NOMO-1 treated with DMSO at 0.1 percent for 48 hours (cell line): ENCODE results near the gene AHI1.

ENCODE experiments used
- DNase-seq: peaks from one replicate; lab custom pipeline; 2025; ENCODE audit not compliant: unreplicated experiment; lab: John Stamatoyannopoulos, UW

Gene AHI1

GRCh38 chr6:135304883-135305282 lies 192.7 kb downstream of the AHI1 start:
- DNase-seq: no peak

DNA sequence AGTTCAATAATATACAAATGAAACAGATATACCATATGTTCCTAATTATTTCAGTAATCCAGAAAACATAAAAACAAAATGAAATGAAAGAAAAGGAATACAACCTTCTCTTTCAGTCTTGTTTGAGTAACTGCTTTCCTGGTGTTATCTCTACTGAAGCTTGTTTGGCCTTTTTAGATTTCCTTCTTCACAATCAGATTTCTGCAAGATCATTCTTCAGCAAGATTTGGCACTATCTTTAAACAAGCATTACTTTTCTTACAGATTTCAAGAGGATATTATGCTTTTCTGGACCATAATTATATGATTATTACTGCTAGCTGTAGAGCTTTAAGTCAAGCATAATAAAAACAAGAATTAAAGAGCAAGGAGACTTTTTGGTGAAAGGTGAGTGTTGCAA lies 196.2 kb downstream of the AHI1 start:
- DNase-seq: no peak

GRCh38 chr6:135300576-135300975 lies 197.0 kb downstream of the AHI1 start:
- DNase-seq: no peak

DNA sequence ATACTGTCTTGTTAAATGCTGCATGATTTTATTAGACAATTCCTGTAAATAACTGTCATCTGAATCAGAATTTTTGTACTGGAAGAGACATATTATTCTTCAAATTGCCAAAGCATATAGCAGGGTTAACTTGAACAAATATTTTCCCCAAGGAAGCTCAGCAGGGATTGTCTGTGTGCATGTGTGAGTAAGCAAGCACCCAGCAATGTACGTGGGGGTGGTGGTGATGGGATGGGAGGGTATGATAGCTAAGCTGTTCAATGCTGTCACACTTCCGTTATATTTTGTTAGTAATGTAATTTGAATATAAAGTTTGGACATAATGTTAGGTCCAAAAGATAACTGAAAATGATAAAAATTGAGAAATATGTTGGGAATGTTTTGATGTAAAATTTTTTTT lies 198.3 kb downstream of the AHI1 start:
- no peak for DNase-seq

DNA sequence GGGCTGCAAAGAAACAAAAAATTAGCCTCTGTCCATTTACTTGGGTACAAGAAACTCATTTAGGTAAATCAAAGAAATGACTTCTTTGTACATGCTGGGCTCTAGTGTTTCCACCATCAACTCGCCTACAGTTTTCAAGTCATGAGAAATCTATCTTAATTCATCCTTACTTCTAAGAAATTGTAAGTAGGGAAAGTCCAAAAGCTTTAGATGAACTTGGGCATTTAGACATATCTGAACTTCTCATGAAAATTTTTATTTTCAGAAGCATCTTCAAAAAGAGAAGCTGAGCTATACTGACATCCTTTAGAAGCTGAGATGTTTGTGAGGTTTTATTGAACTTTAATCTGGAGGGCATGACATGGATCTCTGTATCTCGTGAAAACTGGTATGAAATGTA lies 199.1 kb downstream of the AHI1 start:
- no peak for DNase-seq

DNA sequence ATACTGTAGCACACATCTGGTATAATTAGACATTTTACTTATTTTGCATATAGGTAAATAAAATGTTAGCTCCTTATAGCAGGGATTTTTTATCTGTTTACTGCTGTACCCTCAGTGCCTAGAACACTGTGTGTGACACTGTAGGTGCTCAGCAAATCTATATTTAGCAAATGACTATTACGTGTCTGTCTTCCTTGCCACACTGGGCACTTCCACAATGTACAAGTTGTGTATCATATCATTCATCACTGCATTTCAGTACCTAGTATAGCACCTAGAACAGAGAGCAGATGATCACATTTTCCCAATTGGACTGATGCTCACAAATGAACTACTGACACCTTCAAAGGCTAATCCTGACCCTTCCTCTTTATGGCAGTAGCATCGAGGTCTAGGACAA lies 200.8 kb downstream of the AHI1 start:
- no peak for DNase-seq

DNA sequence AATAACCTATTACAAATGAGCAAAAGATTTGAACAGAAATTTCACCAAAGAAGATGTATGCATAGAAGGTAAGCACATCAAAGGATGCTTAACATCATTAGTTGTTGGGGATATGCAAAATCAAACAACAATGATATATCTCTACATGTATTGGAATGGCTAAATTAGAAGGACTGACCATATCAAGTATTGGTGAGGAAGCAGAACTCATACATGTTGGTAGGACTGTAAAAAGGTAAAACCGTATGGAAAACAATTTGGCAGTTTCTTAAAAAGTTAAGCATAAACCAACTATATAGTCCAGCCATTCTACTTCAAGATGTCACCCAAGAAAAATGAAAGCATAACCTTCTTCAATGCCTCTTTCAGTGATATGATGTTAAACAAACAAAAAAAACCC lies 202.5 kb downstream of the AHI1 start:
- DNase-seq: no peak

DNA sequence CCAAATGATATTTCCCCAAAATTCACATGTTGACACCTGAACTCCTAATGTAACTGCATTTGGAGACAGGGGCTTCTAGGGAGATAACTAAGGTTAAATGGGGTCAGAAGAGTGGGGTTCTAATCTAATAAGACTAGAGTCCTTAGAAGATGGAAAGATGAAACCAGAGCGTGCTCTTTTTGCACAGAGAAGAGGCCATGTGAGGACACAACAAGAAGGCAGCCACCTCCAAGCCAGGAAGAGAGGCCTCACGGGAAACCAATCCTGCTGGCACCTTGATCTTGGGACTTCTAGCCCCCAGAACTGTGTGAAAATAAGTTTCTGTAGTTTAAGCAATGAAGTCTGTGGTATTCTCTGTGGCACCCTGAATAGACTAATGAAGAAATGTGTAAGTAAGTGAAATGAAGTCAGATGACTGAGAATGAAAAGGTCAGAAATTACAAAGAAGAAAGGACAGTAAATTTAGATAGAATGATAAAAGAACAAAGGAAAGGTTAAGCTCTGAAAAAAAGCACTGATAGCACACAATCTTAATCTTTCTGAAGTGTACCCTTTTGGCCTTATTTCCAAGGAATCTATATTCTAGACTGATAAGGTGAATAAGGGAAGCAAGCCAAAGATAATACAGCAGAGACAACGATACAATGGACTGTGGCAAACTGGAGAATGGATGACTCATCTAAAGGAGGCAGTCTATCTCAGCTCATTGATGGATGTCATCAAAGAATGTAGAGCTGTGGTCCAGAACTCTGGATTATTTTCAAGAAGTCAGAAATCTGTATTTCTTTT lies 206.1 kb downstream of the AHI1 start:
- DNase-seq: no peak

- no peak for DNase-seq
Observed at GRCh38 chr6:135289816-135290215, 207.7 kb downstream of the AHI1 start.

- peak; percentile 58 for DNase-seq
Observed at GRCh38 chr6:135286962-135287538, 210.5 kb downstream of the AHI1 start.

DNA sequence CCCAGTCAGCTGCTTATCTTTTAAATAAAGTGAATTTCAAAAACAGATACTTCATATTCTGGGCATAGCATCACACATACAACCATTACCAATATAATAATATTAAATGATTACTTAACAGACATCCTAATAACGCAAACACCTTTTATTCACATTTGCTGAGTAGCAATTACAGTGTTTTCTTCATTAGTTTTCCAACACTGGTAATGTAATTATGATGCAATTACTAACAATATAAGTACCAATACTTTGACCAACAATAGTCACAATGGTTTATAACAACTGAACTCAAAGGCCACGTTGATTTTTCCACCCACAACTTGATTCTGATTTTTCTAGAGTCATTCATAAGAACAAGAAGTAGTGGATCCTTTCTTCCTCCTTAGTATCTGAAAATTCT lies 212.4 kb downstream of the AHI1 start:
- no peak for DNase-seq

DNA sequence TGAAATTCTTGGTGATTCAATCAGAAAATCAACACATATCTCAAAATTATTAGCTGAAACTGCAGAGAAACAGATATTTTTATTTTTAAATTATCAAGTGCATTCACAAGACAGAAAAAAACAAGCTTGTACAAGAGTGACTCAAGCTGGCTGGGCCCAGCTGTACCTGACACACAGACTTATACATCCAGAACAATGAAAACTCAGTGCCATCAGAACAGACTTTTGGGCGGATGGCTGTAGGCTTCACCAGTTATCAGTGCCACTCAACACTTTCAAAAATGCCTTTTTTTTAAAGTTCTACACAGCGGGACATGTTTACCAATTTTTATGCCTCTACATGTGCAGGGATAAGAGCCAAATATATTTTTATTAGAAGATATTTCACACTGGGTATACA lies 213.6 kb downstream of the AHI1 start:
- DNase-seq: no peak

DNA sequence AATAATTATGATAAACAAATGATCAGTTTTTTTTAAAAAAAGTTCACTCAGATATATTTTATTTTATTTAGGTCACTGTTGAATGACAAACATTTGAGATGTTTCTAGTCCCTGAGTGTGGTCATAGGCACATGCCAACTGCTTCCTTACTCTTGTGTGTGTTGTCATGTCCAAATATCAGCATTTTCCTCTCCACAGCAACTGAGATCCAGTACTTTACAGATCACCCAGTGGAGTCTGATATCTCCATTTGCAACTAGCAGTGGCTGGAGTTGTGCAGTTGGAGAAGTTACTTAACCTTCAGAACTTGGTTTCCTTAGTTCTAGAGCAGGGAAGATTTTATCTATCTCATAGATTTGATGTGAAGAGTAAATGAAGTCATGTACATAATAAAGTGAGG lies 215.1 kb downstream of the AHI1 start:
- no peak for DNase-seq

DNA sequence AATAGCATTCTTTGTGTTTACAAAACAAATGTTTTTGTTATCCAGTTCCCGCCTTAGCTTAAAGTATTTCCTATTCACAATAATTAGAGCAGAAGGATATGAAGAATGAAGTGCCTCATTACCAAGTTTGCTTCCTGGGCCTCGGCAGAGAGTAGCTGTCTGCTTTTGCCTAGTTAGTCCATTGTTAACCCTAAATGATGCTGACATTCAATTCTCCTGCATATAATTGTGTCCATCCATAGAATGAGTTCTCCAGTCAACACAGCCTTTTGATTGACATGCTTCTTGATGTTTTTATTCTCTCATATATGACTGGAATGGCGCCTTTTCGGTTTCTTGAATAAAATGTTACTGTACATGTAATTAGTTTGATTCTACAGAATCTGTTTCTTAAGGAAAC lies 215.6 kb downstream of the AHI1 start:
- no peak for DNase-seq

DNA sequence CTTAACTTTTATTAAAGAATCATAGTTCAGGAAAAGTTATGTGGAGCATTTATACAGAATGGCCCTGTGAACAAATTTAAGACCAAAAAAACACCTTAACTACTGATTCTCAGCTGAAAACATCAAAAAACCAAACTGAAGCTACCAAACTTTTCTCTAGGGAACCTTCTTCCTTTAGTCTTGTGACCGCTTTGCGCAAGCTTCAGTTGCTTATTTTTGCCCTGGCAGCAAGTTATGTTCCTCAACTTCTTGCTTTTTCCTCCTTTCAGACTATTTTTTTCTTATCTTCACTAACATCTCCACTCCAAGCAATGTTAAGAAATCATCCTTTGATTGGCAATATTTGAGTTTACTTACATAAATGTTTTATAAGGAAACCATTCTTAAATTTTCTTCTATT lies 216.3 kb downstream of the AHI1 start:
- DNase-seq: peak; percentile 90

- peak; percentile 99 for DNase-seq
Observed at GRCh38 chr6:135280375-135281136, 217.0 kb downstream of the AHI1 start.

DNA sequence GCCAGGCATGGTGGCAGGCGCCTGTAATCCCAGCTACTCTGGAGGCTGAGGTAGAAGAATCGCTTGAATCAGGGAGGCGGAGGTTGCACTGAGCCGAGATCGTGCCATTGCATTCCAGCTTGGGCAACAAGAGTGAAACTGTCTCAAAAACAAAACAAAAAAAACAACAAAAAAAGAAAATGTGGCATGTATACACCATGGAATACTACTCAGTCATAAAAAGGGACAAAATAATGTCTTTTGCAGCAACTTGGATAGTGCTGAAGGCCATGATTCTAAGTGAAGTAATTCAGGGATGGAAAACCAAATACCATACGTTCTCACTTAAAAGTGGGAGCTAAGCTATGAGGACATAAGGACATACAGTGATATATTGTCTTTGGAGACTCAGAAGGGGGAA lies 220.1 kb downstream of the AHI1 start:
- DNase-seq: no peak

GRCh38 chr6:135274561-135275293 lies 222.8 kb downstream of the AHI1 start:
- DNase-seq: no peak

DNA sequence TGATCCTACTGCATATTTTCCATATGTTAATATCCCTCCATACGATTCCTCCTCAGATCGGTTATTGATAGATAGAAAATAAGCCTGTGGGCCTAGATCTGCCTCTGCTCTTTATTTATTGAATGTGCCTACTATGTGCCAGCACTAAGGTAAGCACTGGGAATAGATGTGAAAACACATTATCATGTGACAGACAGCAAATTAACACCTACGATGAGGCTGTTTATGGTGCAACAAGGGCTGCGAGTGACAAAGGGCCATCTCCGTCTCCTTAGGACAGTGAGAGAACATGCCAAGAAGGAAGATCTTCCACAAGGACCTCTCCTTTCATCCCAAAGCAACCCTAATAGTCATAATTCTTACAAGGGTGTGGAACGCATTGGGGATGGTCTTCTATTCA lies 225.9 kb downstream of the AHI1 start:
- DNase-seq: no peak

DNA sequence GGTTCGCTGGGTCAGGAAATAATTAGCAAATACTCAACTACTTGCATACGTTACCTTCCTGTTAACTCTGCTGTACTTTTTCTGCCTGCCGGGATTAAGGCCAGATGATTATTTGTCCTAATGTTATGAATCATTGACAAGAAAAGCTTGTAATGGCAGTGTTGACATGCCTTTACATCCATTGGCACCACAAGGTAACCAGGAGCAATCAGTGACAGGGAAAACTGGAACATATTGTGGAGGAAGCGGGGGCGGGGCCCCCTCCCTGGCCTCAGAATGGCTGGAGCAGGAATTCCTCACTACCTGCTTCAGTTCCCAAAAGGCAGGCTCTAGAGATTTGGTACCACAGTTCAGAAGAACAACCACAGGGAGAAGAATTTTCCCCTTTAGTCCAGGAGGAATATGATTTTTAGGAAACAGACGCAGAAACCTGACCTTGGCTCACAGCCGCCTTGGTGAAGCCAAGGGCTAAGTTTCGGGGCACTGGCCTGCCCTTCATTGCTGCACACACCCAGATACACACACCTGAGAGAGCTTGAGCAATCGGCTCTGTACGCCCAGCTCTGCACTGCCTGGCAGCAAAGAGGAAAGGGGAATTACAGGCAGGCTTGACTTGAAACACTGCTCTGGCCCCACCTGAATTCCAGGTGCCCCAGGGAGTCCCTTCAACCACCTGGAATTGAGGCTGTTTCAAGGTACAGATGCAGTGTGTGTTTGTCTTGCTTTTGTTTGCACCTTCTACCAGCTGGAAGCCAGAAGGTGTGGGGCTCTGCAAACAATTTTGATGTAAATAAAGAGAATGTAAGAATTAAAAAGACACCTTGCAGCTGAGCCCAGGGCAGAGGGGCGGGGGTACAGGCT lies 226.6 kb downstream of the AHI1 start:
- DNase-seq: no peak

DNA sequence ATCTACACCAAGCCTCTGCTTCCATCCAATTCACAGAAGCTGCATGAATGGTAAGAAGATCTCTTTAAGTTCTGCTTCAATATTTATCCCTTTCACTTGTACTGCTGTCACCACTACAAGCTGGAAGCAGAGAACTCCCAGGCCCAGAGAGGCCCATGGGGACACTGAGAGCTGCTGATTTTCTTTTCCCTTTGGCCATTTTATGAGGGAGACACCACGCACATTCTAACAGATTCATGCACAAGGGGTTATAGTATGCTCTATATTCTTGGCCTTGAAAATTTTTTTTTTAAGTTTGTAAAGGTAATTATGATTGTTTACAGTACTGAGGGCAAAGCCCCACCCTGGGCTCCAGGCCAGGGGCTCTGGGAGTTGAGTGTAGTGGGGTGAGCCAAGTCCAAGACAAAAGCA lies 228.1 kb downstream of the AHI1 start:
- no peak for DNase-seq
